ENCODE data around the gene KMT2A.

KMT2A gene

DNA sequence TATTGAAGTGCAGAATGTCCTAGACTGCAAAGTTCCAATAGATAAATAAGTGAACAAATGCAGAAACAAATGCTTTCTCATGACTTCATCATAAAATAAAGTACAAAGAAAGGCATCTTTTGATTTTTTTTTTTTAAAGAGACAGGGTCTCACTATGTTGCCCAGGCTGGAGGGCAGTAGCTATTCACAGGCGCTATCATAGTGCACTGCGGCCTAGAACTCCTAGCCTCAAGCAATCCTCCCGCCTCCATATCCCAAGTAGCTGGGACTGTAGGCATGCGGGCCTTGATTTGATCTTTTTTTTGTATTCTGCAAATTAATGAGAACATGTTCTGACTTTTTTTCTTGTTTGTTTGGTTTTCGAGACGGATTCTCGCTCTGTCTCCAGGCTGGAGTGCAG is 138.3 kb downstream of the KMT2A start:
- no peak for DNase-seq (ENCODE audit: extremely low read depth, low read depth)
- TF ChIP-seq, protein P1, sequence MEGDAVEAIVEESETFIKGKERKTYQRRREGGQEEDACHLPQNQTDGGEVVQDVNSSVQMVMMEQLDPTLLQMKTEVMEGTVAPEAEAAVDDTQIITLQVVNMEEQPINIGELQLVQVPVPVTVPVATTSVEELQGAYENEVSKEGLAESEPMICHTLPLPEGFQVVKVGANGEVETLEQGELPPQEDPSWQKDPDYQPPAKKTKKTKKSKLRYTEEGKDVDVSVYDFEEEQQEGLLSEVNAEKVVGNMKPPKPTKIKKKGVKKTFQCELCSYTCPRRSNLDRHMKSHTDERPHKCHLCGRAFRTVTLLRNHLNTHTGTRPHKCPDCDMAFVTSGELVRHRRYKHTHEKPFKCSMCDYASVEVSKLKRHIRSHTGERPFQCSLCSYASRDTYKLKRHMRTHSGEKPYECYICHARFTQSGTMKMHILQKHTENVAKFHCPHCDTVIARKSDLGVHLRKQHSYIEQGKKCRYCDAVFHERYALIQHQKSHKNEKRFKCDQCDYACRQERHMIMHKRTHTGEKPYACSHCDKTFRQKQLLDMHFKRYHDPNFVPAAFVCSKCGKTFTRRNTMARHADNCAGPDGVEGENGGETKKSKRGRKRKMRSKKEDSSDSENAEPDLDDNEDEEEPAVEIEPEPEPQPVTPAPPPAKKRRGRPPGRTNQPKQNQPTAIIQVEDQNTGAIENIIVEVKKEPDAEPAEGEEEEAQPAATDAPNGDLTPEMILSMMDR (IDR thresholded peaks at IDR 0.05; ENCODE audit: low read depth, low read length) = no peak

Measured in AG09319 (cell line).